Effector CD4-positive, alpha-beta T cell (primary cell): ENCODE data around the gene NUP133.
"Not testable (repeated sequence)": the region's sequence is repeated elsewhere in the genome, so short reads cannot be mapped to it uniquely, and the experiment has no call there.

ENCODE experiments used
- DNase-seq: peaks from one replicate; pipeline ENCODE4 v3.0.0-alpha.2; 2020

The NUP133 gene

DNA sequence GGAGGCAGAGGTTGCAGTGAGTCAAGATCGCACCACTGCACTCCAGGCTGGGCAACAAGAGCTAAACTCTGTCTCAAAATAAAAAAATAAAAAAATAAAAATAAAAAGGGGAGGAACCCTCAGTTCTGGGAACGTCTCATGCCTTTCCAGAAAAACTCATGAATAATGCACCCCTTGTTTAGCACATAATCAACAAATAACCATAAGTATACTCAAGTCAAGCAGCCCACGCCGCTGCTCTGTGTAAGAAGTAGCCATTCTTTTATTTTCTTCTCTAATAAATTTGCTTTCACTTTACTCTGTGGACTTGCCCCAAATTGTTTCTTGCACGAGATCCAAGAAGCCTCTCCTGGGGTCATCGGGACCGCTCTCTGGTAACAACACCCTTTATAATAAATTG, 59.8 kb downstream of the NUP133 start:
- no peak for DNase-seq

DNA sequence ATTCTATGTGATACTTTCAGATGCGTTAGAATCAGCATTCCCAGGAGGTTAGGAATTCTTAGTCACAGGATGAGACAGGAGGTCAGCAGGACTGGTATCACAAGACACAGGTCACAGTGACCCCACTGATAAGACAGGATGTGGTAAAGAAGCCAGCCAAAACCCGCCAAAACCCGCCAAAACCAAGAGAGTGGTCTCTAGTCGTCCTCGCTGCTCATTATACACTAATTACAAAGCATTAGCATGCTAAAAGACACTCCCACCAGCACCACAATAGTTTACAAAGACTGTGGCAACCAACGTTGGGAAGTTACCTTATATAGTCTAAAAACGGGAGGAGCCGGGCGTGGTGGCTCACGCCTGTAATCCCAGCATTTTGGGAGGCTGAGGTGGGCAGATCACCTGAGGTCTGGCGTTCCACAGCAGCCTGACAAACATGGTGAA, 60.3 kb downstream of the NUP133 start:
- DNase-seq, result no peak

- no peak for DNase-seq
Observed at GRCh38 chr1:229445828-229446227, 62.3 kb downstream of the NUP133 start.

GRCh38 chr1:229440851-229441537, 67.1 kb downstream of the NUP133 start:
- DNase-seq, result no peak

GRCh38 chr1:229438021-229438420, 70.1 kb downstream of the NUP133 start:
- DNase-seq, result no peak

- DNase-seq, result no peak
Observed at GRCh38 chr1:229437443-229437842, 70.7 kb downstream of the NUP133 start.

GRCh38 chr1:229436201-229436600, 71.9 kb downstream of the NUP133 start:
- no peak for DNase-seq

DNA sequence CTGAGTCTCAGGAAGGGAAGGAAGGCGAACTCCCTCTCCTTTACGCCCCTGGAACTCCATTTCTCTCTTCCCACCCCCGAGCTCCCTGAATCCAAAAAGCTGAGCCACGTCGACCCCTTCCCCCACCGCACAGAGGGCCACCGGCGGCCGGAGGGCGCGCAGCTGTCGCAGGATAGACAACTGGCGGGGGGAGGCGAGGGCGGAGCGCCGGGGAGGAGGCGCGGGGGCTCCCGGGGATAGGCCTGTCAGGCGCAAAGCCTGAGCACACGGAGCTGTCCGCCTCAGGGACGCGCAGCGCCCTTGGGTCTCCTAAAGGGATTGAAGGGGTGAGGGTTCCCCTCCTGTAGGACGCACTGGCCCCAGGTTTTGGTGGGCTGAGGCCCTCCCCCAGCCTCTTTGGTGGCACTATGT, 73.5 kb downstream of the NUP133 start:
- no peak for DNase-seq

GRCh38 chr1:229434005-229434640, 74.0 kb downstream of the NUP133 start, which contains the start of gene ACTA1:
ACTA1 (minus strand) TSS chr1:229434094; CDS start chr1:229433115, 979 bp downstream.
- DNase-seq, result no peak

GRCh38 chr1:229433364-229434004, 74.7 kb downstream of the NUP133 start:
- DNase-seq, result no peak

DNA sequence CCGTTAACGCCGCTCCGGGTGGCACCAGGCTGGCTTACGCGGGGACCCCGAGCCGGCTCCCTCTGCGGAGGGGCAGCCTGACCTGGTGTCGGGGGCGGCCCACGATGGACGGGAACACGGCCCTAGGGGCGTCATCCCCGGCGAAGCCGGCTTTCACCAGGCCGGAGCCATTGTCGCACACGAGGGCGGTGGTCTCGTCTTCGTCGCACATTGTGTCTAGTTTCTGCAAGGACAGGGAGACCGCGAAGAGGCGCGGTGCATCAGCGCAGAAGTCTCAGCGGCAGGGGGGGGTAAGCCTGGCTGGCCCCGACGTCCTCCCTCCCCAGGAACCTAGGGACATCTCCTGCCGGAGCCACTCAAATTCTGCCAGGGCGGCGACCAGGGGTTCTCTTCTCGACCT, 75.2 kb downstream of the NUP133 start:
- no peak for DNase-seq

- no peak for DNase-seq
Observed at GRCh38 chr1:229432116-229432461, 76.1 kb downstream of the NUP133 start.

- DNase-seq, result no peak
Observed at GRCh38 chr1:229431284-229432115, 76.6 kb downstream of the NUP133 start.

GRCh38 chr1:229430761-229431283, 77.3 kb downstream of the NUP133 start:
- peak; percentile 14 for DNase-seq

GRCh38 chr1:229428256-229428655, 79.9 kb downstream of the NUP133 start:
- DNase-seq, result no peak

GRCh38 chr1:229427572-229427971, 80.6 kb downstream of the NUP133 start:
- DNase-seq, result no peak

DNA sequence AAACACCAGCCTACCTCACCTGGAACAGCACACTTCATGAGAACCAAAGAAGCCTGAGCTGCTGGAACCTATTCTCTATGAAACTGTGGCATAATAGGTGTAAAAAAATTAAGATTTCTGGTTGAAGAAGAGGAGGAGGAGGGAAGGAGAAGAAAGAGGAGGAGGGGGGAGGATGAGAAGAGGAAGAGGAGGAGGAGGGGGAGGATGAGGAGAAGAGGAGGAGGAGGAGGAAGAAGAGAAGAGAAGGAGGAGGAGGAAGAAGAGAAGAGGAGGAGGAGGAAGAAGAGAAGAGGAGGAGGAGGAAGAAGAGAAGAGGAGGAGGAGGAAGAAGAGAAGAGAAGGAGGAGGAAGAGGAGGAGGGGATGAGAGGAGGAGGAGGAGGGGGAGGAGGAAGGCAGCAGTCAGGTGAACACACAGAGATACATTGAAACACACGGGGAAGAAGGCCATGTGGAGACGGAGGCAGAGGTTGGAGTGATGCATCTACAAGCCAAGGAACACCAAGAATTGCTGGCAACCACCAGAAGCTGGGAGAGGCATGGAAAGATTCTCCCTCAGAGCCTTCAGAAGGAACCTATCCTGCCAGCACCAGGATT, 82.5 kb downstream of the NUP133 start:
- DNase-seq, result no peak

DNA sequence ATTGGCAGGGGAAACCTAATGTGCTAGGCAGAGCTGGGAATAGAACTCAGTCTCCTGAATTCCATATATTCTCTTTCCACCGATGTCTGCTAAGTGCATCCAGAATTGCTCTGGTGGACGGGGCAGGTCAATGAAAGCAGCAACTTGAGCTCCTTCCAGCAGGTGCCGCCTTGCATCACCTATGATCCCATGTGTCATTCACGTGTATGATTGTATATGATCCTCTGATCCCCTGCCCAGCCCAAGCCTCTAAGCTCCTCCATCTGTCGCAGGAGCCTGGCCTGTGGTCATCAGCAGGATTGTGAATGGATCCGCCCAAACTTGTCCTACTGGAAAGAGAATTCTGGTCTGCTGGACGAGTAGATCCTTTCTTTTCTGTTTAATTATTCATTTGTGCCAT, 87.4 kb downstream of the NUP133 start:
- no peak for DNase-seq

- no peak for DNase-seq
Observed at GRCh38 chr1:229420224-229420623, 87.9 kb downstream of the NUP133 start.

DNA sequence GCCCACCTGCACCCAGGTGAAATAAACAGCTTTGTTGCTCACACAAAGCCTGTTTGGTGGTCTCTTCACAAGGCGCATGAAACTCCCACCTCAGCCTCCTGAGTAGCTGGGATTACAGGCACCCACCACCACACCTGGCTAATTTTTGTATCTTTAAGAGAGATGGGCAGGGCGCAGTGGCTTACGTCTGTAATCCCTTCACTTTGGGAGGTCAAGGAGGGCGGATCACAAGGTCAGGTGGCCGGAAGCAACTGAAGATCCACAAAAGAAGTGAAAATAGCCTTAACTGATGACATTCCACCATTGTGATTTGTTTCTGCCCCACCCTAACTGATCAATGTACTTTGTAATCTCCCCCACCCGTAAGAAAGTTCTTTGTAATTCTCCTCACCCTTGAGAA, 89.6 kb downstream of the NUP133 start:
- DNase-seq, result not testable (repeated sequence)

- not testable (repeated sequence) for DNase-seq
Observed at GRCh38 chr1:229412810-229413209, 95.3 kb downstream of the NUP133 start.

DNA sequence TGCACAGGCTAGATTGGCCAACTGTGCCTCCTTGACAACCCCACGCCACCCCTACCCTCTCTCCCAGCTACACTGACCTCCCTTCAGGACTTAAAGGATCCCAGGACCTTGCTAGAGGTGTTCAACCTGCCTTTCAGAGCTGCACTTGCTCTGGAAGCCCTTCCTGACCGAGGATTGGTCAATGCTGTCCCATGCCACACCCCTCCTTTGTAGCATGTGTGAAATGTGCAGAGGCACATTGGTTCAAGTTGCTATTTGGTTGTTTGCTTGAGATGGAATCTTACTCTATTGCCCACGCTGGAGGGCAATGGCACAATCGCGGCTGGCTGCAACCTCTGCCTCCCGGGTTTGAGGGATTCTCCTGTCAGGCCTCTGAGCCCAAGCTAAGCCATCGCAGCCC, 96.1 kb downstream of the NUP133 start:
- DNase-seq, result no peak
